GM19025 (cell line): Measurements from ENCODE around the gene IRAG1.
A peak's percentile ranks its signal among the peaks of the same experiment; 100 is the strongest.

Source experiments
- ATAC-seq: cut with Tn5 transposase; IDR thresholded peaks from one replicate; pipeline ENCODE4 v1.9.1; 2021; ENCODE audit warnings: mild to moderate bottlenecking, low read depth, moderate library complexity; ENCODE audit not compliant: unreplicated experiment

The IRAG1 gene, protein sequence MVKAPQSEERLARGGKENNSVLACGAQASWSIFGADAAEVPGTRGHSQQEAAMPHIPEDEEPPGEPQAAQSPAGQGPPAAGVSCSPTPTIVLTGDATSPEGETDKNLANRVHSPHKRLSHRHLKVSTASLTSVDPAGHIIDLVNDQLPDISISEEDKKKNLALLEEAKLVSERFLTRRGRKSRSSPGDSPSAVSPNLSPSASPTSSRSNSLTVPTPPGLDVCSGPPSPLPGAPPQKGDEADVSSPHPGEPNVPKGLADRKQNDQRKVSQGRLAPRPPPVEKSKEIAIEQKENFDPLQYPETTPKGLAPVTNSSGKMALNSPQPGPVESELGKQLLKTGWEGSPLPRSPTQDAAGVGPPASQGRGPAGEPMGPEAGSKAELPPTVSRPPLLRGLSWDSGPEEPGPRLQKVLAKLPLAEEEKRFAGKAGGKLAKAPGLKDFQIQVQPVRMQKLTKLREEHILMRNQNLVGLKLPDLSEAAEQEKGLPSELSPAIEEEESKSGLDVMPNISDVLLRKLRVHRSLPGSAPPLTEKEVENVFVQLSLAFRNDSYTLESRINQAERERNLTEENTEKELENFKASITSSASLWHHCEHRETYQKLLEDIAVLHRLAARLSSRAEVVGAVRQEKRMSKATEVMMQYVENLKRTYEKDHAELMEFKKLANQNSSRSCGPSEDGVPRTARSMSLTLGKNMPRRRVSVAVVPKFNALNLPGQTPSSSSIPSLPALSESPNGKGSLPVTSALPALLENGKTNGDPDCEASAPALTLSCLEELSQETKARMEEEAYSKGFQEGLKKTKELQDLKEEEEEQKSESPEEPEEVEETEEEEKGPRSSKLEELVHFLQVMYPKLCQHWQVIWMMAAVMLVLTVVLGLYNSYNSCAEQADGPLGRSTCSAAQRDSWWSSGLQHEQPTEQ

DNA sequence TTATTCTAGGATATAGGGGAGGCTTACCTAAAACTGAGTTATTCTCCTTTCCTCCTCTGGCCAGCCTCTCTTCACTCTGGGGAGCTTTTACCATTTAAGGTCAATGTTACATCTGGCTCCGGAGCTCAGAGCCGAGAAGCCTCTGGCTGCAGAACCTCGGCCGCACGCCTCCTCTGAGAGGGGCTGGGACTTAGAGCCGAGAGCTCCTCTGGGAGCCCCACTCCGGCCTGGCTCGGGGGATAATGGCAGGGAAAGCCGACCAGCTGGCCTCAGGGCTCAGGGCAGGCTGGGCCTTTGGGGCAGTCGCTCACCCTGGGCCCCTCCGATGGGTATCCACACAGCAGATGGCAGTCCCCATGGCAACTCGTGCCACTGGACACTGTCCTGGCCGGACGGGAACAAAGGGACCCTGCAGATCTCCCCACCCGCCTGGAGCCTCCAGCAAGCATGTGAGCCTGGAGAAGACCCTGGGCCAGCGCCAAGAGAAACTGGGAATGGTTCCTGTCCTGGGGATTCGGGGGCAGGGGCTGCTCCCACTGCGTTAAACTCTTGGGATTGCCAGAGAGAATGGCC is at the start of gene IRAG1:
Gene IRAG1, minus strand, starts transcription at position 247 of the 573 bp plus-strand sequence. Its CDS starts 153 bp downstream, at position 94.
- no peak for ATAC-seq

DNA sequence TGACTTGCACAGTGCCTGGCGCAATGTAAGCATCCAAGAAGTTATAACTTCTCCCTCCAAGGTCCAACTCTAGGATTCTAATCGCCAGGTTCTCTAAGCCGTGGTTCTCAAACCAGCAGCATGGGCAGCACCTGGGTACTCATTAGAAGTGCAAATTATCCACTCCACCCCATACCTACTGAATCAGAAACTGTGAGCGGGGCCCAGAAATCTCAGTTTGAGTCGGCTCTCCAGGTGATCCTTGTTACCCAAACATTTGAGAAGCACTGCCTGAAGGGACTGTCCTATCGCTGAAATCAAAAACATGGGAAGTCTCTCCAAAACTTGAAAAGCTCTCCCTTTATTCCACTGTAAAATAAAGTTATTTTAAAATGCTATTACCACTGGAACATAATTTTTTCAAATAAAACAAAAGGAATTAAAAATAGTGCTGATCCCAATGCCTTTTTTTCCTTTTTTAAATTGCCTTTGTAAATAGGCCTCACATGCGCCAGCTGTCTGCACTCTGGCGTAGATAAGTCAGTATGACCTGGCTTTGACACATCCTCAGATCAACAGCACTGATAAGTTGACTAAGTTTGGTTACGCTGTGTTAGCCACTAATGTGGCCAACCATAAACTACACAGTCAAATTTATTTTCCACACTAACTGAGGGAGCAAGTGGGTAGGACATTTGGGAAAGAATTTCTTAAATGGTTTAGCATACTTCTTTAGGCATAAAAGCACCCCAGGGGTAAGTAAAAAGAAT is 49.1 kb upstream of the IRAG1 start:
- no peak for ATAC-seq

DNA sequence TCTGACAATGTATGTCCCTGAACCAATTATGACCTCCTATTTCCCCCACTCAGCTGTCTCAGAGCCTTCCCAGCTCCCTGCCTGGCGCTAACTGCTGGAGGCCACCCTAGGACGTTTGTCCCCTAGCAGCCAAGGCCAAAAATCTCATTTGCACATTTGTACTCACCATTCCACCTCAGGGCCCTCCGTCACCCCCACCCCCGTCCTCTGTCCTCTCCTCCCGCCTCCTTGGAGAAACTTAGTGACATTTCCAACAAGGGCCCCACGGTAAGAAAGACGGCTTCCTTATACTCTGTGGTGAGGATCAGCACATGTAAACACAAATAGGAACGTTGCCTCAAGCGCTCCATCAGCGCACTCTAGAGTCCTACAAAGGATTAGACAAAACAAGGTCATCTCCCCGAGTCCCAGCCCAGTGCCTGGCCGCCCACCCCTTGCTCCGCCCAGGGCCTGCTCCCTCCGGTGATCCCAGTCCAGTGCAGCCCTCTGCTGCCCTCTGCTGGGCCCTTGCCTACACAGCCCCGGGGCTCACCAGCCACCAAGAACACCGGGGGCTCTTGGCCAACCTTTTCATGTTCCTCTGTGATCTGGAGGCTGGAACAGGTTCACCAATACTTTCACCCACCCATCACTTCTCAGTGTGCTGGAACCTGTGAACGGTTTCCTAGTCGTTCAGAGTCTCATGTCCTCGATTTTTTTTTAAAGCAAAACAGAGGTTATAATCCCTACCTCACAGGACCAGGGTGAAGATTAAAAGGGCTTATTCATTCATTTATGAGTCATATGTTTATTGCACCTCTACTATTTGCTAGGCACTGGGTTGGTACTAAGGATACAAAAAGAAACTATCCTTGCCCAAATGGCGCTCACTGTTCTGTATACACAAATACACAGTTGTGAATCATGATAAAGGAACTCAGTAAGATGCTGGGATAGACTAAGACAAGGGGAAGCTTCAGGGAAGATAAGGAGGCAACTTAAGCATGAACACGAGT is 42.2 kb upstream of the IRAG1 start:
- ATAC-seq = peak; percentile 94

DNA sequence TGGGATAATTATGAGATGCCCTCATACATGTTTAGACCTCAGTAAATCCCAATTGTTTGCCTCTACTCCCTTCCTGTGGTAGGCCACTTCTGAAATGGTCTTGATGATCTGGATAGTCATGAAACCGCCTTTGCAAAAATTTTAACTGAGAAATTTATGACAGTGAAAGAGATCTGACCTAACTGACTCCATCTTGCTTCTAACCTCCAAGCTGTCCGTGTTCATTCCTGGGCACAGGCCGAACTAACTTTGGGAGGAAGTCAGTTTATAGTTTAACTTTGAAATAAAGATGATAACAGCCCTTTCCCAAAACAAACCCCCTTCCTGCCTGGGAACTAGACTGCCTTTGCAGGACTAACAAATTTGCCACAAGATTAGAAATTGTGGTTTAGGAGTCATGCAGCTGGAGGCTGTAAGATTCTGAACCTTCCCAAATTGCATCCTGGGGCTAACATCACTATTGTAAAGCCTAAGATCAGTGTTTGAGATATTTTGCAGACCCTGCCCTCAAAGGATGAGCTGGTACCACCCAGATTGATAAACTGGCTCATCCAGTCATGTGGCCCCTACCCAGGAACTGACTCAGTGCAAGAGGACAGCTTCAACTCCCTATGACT is 37.6 kb upstream of the IRAG1 start:
- no peak for ATAC-seq

DNA sequence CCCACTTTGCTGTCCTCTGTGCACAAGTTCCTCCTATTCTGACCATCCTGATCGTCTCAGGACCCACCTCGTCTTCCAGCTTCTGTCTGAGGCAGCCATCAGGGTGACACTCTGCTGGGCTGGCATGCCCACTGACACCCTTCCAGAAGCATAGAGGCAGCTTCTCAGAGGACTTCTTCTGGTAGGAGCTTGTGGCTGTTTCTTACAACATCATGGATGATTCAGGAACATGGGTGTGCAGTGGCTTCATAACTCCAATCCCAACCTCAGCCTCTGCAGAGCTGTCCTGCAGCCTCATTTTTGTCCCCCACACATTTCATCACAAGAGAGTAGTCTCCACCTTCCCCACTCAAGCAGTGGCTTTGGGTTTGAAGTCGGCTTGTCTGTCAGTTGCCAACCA is 36.6 kb upstream of the IRAG1 start:
- ATAC-seq = no peak

DNA sequence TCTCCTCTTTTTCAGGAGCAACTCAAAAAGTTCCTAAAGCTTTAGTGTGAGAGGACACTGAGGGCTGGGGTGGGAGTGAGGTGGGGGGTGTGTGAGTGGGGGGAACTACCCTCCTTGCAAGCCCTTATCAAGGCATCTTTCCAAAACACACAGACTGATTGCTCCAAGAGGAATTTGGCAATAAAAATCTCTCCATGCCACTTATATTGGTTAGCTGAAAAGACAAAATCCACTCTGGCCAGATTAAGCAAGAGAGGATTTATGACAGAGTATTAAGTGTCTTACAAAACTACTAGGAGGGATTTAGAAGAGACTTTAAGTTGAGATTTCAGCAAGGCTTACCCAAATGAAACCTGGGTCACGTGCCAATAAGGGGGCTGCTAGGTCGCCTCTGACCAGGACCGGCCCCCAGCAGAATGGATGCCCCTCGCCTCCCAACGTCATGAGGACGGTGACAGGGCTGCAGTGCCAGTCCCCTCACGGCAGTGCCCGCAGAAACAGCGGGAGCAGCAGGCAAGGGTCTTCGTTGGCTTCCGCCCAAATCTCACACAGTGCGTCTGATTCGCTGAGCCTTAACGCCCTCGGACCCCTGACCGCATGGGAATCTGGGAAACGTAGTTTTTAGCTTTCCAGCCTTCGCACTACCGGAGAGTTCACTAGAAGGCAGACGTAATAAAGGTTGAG is 35.4 kb upstream of the IRAG1 start:
- no peak for ATAC-seq

DNA sequence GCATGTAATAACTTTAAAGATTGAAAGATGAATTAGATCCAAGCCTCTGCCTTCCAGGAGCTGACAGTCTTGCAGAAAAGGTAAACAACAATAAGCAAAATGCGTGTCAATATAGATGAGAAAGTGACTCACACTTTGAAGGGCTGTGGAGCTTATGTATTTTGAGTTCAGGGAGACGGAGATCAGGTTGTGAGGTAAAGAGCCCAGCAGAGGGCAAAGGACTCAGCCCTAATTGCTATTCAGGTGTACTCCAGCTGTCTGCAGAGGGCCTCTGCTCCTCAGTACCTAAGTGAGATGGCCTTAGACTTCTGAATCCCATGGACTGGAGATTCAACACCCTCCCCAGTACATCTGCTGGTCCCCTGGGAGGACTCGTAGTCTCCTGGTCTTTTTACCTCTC is 34.6 kb upstream of the IRAG1 start:
- ATAC-seq = no peak

DNA sequence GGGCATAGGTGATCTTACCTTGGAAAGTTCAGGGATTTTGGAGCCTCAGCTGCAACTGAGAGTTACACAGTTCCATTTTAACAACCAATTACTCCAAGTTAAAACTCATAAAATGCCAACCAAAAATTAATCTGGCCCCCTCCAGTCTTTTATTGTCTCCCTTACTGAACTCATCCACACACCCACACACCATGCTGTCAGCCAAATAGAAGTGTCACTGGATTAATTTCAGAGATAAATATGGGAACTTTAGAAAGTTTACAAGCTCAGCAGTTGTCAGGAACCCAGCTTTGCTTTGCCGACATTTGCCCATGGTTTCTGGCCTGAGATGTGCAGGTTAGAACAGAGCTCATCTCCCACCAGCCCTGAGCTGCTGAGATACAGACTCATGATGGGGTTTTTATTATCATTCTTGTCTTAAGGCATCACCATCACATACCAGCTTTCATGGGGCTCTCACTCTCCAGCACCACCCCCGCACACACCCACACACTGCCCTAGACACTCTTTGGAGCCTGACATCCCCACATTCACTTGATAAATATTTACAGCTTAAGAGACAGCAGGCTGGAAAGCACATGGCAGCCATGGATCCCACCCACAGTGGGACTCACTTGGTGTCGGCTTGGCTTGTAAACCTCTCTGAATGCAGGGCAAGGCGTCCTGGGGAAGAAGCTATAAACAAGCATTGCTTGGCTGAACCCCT is 33.7 kb upstream of the IRAG1 start:
- ATAC-seq = no peak

DNA sequence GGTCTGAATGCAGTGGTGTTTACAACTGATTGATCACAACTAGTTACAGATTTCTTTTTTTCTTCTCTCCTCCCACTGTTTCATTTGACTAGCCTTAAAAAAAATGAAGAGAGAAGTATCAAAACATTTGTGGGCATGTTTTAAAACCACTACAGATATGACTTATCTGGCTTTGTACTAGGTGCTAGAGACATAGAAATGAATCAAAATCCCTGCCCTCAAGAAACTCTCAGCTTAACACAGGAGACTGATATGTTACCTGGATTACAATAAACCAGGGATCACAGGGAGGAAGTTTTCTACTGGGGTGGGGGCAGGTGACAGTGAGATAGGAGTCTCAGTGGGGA is 32.3 kb upstream of the IRAG1 start:
- no peak for ATAC-seq

DNA sequence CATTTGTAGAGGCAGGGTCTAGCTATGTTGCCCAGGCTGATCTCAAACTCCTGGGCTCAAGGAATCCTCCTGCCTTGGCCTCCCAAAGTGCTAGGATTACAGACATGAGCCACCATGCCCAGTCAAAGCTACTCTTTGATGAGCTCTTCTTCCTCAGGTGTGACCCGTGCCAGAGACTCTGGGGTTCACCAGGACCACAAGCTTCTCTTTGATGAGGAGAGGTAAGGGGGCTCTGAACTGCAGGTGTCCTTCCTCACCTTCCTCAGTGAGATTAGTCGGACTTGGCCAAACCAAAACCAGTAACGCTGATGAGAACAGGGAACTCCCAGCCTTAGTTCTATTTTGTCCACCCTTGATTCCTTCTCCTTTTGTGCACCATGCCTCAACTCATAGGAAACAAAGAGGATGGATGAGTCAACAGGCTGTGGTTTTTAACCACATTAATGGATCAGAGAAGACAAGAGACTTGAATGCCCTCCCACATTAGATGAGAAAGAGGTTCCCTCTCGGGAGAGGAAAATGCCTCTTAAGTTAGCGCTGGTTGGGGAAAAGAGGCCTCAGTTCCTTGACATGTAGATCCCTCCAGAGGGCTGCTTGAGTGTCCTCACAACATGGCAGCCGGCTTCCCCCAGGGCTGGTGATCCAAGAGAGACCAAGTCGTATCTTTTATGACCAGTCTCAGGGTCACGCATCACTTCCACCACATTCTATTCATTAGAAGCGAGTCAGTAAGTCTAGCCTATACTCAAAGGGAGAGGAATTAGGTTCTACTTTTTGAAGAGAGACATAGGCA is 31.8 kb upstream of the IRAG1 start:
- no peak for ATAC-seq

DNA sequence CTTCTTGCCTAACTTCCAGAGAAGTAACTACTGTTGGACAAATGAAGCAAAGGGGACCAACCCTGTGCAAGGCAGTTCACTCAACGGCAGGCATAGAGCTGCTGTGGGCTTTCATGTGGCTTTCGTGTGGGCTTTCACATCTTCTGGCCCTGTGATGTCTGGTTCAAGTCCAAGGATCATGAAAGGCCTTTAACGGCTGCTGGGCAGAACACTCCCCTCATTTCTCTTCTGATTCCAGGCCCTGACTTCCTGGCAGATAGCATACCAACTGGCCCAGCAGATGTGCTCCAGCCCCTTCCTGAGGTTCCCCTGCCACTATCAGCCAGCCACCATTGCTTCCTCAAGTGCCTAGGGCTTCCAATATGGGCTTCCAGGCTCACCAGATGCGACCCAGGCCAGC is 28.8 kb upstream of the IRAG1 start:
- ATAC-seq = no peak

DNA sequence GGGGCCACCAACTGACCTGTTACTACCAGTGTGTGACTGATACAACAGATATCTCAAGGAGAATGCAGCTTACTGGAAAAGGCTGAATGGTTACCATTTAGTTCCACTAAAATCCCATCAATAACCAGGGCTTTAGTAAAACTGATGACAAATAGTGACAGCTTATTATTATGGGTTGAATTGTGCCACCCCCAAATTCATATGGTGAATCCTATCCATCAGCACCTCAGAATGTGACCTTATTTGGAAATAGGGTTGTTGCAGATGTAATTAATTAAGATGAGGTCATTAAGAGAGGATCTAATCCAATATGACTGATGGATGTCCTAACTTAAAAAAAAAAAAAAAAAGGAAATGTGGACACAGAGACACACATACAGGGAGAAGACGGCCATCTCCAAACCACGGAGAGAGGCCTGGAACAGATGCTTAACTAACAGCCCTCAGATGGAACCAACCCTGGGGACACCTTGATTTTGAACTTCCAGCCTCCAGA is 27.4 kb upstream of the IRAG1 start:
- no peak for ATAC-seq

DNA sequence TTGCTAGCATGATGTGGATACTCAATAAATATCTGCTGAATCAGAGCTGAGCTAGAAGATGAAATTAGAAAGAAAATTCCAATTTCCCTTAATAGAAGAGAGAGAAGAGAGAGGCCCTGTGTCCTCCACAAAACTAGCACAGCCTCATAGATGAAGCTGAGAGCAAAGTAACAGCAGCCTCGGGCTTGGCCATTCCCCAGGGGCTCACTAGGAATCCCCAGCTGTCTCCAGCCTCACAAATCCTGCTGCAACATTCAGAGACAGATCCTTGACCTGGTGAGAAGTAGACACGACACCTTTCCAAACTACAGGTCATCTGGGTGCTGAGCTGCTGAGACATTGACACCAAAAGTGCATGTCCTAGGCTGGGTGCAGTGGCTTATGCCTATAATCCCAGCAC is 26.1 kb upstream of the IRAG1 start:
- no peak for ATAC-seq

DNA sequence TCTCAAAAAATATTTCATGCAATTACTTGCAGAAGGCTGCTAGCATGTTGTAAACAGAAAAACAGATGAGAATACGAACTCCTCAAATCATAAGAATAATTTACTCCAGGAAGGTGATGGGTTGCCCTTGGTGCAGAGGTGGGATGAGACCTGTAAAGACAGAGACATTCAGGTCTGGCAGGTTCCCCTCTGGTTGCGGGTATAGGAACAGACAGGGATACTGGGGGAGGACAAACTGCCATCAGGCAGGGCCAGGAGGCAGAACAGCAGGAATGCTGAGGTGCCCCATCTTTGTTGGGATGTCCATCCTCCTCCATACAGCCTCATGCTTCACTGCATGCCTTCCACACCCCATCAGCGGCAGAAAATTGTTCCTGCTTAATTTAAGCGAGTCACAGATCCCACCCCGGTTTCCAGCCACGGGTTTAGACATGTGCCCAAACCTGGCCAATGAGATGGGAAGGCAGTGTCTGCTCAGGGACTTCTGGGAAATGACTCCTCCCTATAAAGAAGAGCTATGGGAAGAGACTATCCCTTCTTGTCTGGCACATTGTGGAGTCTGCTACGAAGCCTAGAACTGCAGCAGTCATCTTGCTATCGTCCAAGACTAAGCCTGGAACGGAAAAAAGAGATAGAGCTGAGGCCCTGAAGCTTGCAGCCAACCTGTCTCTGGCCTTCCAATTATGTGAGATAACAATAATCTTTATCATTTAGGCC is 23.1 kb upstream of the IRAG1 start:
- no peak for ATAC-seq

DNA sequence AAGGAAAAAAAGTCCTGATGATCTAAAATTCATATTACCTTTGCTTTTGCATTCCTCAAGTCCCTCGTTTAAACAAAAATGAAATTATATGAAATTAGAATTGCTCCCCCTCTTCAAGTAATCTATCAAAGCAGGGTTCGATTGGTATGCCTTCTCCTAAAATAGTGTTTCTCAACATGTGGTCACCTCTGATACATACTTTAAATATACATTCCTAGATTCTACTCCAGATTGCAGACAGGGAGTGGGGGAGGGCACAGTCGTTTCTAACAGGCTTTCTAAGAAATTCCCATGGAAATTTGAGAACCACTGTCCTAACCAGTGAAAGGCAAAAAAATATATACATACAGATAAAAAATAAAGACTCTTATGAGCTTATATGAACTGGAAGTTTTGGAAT is 22.6 kb upstream of the IRAG1 start:
- no peak for ATAC-seq

DNA sequence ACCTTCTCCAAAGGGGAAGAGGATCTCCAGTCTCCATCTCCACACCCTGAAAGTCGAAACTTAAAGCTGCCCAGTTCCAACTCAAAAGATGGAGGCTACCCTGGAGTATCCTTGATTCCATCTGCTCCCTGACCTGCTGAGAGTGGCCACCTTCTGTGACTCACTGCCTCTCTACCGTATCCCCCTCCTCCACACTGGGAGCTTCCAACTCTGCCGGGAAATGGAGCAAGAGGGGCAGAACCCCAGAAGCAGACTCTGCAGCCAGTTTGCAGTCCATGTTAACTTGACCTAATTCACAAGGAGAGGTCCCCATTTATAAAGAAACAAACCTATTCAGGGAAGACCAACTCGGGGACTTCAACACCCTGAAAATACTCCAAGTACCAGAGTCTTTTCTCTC is 22.0 kb upstream of the IRAG1 start:
- ATAC-seq = no peak
